Measurements from ENCODE around the gene MIER1. TPM values are rescaled to one million over a fixed set of nuclear protein-coding genes. Genes with fewer than 3 reads are reported as not detected.

The MIER1 gene
- total RNA-seq, 2 donors from 2014 or later: 22.2 to 45.6 TPM

- 6% methylated on average over 11 of the region's 11 CpGs for WGBS
- Histone ChIP-seq H3K9me3 (no peaks in the 10 kb centered on the region), H3K4me1 (replicated peaks) (peaks cover 2% of the 10 kb centered on the region), H3K27me3 (replicated peaks; ENCODE audit: insufficient read depth) (no peaks in the 10 kb centered on the region), H3K27ac (peak overlapping the region; percentile 80 to 92), H3K4me3 (peak overlapping the region; percentile 71 to 74), H3K36me3 (no peaks in the 10 kb centered on the region)
- intact Hi-C loops (cut with DNase I): loop anchor here (10.0 kb wide), 1 partner anchor 59 kb away; no protein-coding TSS in a partner anchor
- TF ChIP-seq CTCF (IDR thresholded peaks at IDR 0.05) (no peak), POLR2A (IDR thresholded peaks at IDR 0.05) (no peak), POLR2AphosphoS5 (IDR thresholded peaks at IDR 0.05) (no peak)
- no peak for DNase-seq (ENCODE audit: low spot score)
These were observed 744 bp downstream of the MIER1 start for GRCh38 chr1:66925558-66925910.

- Histone ChIP-seq H3K27ac (peak overlapping the region; percentile 80 to 92), H3K9me3 (no peaks in the 10 kb centered on the region), H3K27me3 (replicated peaks; ENCODE audit: insufficient read depth) (no peaks in the 10 kb centered on the region), H3K36me3 (no peaks in the 10 kb centered on the region), H3K4me3 (peak overlapping the region; percentile 71 to 74), H3K4me1 (replicated peaks) (peaks cover 2% of the 10 kb centered on the region)
- TF ChIP-seq CTCF (IDR thresholded peaks at IDR 0.05) (no peak), POLR2A (IDR thresholded peaks at IDR 0.05) (no peak), POLR2AphosphoS5 (IDR thresholded peaks at IDR 0.05) (no peak)
- intact Hi-C loops (cut with DNase I): loop anchor here (10.0 kb wide), 1 partner anchor 59 kb away; no protein-coding TSS in a partner anchor
- no peak for DNase-seq (ENCODE audit: low spot score)
- WGBS: 43% methylated on average over 9 of the region's 9 CpGs
These were observed 1.2 kb downstream of the MIER1 start for GRCh38 chr1:66925944-66926343.

- H3K4me3 ChIP-seq: no peak overlapping the region
- peaks cover 2% of the 10 kb centered on the region for H3K4me1 ChIP-seq (replicated peaks)
- intact Hi-C loops (cut with DNase I): loop anchor here (10.0 kb wide), 1 partner anchor 57 kb away; no protein-coding TSS in a partner anchor
- no peak for DNase-seq (ENCODE audit: low spot score)
- TF ChIP-seq CTCF (IDR thresholded peaks at IDR 0.05) (no peak), POLR2AphosphoS5 (IDR thresholded peaks at IDR 0.05) (no peak), POLR2A (IDR thresholded peaks at IDR 0.05) (no peak)
- H3K36me3 ChIP-seq: no peaks in the 10 kb centered on the region
- no peaks in the 10 kb centered on the region for H3K27me3 ChIP-seq (replicated peaks; ENCODE audit: insufficient read depth)
- no peak overlapping the region for H3K27ac ChIP-seq
- H3K9me3 ChIP-seq: no peaks in the 10 kb centered on the region
These were observed 2.7 kb downstream of the MIER1 start for GRCh38 chr1:66927528-66927927.

- TF ChIP-seq POLR2AphosphoS5 (IDR thresholded peaks at IDR 0.05) (no peak), POLR2A (IDR thresholded peaks at IDR 0.05) (no peak), CTCF (IDR thresholded peaks at IDR 0.05) (no peak)
- H3K27ac ChIP-seq: peak overlapping the region; percentile 97
- H3K36me3 ChIP-seq: no peaks in the 10 kb centered on the region
- peak overlapping the region; percentile 74 to 89 for H3K4me3 ChIP-seq
- H3K4me1 ChIP-seq (replicated peaks): no peaks in the 10 kb centered on the region
- H3K27me3 ChIP-seq (replicated peaks; ENCODE audit: insufficient read depth): no peaks in the 10 kb centered on the region
- WGBS: 58% methylated on average over 3 of the region's 3 CpGs
- no peak for DNase-seq (ENCODE audit: low spot score)
- intact Hi-C loops (cut with DNase I): loop anchor here (10.0 kb wide), 1 partner anchor 56 kb away; no protein-coding TSS in a partner anchor
- no peaks in the 10 kb centered on the region for H3K9me3 ChIP-seq
These were observed 4.4 kb downstream of the MIER1 start for GRCh38 chr1:66929146-66929688.

- WGBS: 14% methylated on average over 9 of the region's 9 CpGs
- H3K9me3 ChIP-seq: no peaks in the 10 kb centered on the region
- peak overlapping the region; percentile 74 to 89 for H3K4me3 ChIP-seq
- TF ChIP-seq POLR2AphosphoS5 (IDR thresholded peaks at IDR 0.05) (no peak), CTCF (IDR thresholded peaks at IDR 0.05) (no peak), POLR2A (IDR thresholded peaks at IDR 0.05) (no peak)
- no peaks in the 10 kb centered on the region for H3K36me3 ChIP-seq
- H3K4me1 ChIP-seq (replicated peaks): no peaks in the 10 kb centered on the region
- no peak for DNase-seq (ENCODE audit: low spot score)
- H3K27me3 ChIP-seq (replicated peaks; ENCODE audit: insufficient read depth): no peaks in the 10 kb centered on the region
- H3K27ac ChIP-seq: peak overlapping the region; percentile 97
- intact Hi-C loops (cut with DNase I): loop anchor here (10.0 kb wide), 1 partner anchor 55 kb away; no protein-coding TSS in a partner anchor
These were observed 4.9 kb downstream of the MIER1 start for GRCh38 chr1:66929691-66929998.

All from prostate gland (tissue), 2 donors.